Stimulated activated CD8-positive, alpha-beta memory T cell treated with anti-CD3 and anti-CD28 coated beads, Interleukin-15, amount 100 ng/mL, for 4 hours (primary cell): ENCODE data around the gene NYNRIN.

Source experiments
- DNase-seq, 2 donors: peaks; one replicate each; pipeline ENCODE4 v3.0.0-alpha.2; 2020; ENCODE audit warnings: low read depth in 2 of 2

NYNRIN gene

DNA sequence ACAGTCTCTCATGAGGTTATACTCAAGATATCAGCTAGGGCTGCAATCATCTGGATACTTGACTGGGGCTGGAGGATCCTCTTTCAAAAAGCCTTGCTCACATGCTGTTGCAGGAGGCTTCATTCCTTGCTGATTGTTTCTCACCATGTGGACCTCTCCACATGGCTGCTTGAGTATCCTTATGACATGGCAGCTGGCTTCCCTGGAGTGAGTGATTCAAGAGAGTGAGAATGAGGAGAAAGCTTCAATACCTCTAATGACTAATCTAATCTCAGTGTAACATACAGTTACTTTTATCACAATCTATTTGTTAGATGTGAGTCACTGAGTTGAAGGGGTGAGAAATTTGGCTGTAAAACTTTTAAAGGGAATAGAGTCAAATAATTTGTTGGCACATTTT, 58.2 kb downstream of the NYNRIN start:
- no peak for DNase-seq

DNA sequence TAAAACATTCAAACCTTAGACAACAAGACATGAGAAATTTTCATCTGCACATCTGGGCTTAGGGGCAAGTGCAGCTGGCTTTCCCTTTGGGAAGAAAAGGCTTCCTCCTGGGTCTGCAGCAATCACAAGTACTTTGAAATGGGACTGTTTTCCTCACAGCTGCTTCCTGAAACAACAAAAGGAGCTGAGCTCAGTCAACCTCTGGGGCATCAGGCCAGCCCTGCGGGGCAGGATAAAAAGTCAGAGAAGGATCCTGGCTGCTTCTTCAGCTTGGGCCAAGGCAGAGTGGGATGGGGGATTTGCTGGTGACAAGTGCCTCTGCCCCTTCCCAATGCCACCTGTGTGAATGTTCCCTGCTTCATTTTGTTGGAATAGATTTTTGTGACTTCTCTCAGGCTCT, 59.9 kb downstream of the NYNRIN start:
- no peak for DNase-seq

DNA sequence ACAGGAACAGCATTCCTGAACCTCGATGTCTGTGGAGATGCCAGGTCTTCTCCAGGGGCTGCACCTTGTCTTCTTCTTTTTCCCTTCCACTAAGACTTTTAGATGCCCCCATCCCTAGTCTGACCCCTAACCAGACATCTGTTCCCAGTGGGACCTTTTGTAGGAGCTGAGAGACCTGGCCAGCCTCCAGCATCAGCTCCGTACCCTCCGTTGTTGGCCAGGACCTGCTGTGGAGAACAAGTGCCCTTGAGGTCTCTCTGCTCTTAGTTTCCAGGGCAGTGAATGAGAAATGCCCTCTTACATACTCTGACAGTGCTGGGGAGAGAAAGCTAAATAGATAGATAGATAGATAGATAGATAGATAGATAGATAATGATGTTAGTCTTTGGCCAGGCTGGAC, 60.5 kb downstream of the NYNRIN start:
- DNase-seq, result no peak

DNA sequence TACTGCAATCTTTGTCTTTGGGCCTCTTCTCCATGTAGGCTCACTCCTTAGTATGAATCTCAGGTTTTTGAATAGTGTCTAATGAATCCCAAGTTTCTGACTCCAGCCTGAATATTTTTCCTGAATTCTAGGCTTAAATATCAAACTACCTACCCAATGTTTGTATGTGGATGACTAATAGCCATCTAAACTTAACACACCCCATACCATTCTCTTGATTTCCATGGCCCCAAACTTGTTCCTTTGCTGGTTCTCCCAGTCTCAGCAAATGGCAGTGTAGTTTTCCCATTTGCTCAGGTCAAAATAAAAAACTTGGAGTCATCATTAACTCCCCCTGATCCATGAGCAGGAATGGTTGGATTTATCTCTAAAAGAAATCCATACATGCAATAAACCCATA, 62.5 kb downstream of the NYNRIN start:
- DNase-seq, result no peak

DNA sequence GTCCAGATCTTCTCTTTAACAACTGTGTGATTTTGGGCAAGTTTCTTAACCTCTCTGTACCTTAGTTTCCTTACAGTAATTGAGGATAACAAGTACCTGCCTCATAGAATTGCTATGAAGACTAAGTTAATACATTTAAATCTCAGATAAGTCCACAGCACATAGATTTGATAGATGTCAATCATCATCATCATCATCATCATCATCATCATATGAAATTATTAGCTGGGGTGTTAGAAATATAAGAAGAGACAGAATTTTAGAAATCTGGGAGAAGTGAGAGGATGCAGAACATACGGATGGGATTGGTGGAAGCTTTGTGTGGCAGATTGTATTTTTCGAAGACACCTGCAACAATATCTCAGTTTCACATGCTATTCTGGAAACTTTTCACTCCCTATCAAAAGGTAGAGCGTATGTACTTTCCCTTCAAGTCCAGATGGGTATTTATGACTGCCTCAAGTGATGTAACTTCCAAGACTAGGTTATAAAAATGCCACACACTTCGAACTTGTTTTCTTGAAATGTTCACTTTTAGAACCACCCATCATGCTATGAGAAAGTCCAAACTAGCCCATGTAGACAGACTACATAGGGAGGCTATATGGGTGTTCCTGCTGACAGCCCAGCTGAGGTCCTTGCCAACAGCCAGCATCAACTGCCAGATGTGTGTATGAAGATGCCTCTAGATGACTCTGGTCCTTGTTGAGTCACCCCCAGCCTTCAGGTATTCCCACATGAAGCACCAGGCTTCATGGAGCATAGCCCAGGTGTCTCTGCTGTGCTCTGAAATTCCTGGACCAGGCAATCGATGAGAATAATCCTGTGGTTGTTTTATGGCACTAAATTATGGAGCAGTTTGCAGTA, 64.4 kb downstream of the NYNRIN start:
- DNase-seq, result no peak

DNA sequence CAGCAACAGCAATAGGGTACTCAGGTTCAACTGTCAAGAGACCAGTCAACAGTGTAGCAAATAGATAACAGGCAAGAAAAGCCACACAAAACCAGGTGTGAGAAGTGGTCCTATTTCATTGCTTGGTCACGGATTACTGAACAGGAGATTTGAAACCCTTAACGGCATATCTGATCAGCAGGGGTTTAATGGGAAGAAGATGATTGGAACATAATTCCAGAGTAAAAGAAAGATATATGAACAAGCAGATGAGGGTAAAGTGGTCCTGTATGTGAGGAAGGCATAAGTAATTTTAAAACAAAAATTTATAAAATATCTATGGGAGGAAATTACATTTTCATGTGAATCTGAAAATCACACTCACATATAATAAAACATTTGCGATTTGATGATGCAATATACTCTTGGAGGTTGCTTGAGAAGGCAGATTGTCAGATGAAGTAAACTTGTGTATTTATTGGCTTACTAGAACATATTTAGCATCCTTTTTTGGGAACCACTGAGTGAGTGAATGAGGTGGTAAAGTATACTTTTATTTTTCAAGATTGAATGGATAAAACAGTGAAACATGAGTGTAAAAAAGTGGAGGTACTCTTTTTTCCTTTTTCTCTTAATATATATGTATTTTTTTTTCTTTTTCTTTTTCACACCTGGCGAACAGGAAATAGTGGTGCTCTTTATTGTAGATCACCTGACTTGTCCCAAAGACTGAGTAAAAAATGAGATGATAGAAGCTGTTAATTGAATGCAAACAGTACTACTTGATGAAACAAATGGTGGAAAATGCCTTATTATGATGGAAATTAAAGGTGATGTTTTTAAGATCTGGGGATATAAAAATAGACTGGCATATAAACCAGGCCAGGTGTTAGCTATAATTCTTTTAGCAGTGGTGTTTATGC, 65.3 kb downstream of the NYNRIN start:
- no peak for DNase-seq

DNA sequence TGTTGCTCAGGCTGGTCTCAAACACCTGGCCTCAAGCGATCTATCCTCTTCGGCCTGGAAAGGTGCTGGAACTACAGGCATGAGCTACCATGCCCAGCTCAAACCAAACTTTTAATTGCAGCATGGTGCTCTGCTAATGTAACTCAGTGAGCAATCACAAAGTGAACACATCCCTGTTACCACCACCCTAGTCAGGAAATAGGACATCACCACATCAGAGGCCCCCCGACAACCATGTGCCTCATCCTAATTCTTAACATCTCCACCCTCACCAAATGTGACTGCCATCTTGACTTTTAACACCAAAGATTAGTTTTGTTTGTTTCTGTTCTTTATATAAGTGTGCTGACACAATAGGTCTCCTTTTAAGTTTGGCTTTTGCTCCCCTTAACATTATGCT, 66.6 kb downstream of the NYNRIN start:
- DNase-seq, result no peak

DNA sequence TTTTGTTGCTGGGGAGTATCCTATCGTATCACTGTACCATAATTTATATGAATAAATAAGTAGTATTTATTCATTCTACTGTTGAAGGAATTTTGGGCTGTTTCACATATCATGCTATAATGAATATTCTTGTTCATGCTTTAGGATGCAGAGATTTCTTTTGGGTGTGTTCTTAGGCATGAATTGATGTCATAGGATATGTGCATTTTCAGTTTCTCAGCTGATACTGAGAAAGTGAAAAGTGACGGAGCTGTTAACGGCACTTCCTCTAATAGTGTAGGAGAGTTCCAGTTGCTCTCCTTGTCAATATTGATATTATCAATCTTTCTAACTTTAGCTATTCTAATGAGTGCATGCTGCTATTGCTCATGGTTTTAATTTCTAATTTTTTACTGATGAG, 67.0 kb downstream of the NYNRIN start:
- DNase-seq, result no peak
